Activated T-cell treated with anti-CD3 and anti-CD28 coated beads, Interleukin-2, amount 50 U/mL, for 48 hours (primary cell): Measurements from ENCODE around the gene ZNRF3.
"Not testable (repeated sequence)": the region's sequence is repeated elsewhere in the genome, so short reads cannot be mapped to it uniquely, and the experiment has no call there.

Experiments used
- DNase-seq, 2 experiments: peaks; one replicate each; pipeline ENCODE4 v3.0.0-alpha.2; 2020

The ZNRF3 gene

GRCh38 chr22:29016067-29016938 lies 132.9 kb downstream of the ZNRF3 start:
- DNase-seq = no peak

GRCh38 chr22:29018293-29019189 lies 135.2 kb downstream of the ZNRF3 start:
- DNase-seq = no peak

GRCh38 chr22:29022101-29022817 lies 138.9 kb downstream of the ZNRF3 start:
- DNase-seq = no peak

GRCh38 chr22:29023172-29023796 lies 139.9 kb downstream of the ZNRF3 start:
- DNase-seq = no peak

- DNase-seq = no peak
Measured at GRCh38 chr22:29026579-29026978, 143.2 kb downstream of the ZNRF3 start.

- no peak for DNase-seq
Measured at GRCh38 chr22:29028468-29028867, 145.1 kb downstream of the ZNRF3 start.

- no peak for DNase-seq
Measured at GRCh38 chr22:29029202-29030000, 146.0 kb downstream of the ZNRF3 start.

GRCh38 chr22:29030016-29030617 lies 146.7 kb downstream of the ZNRF3 start:
- no peak for DNase-seq

- no peak for DNase-seq
Measured at GRCh38 chr22:29030618-29031226, 147.3 kb downstream of the ZNRF3 start.

- no peak for DNase-seq
Measured at GRCh38 chr22:29031227-29032011, 148.0 kb downstream of the ZNRF3 start.

GRCh38 chr22:29032014-29032475 lies 148.7 kb downstream of the ZNRF3 start:
- DNase-seq = no peak

GRCh38 chr22:29032584-29032983 lies 149.2 kb downstream of the ZNRF3 start:
- DNase-seq = no peak

- no peak for DNase-seq
Measured at GRCh38 chr22:29037340-29037932, 154.1 kb downstream of the ZNRF3 start.

GRCh38 chr22:29039148-29039547 lies 155.8 kb downstream of the ZNRF3 start:
- no peak for DNase-seq

- not testable (repeated sequence) for DNase-seq
Measured at GRCh38 chr22:29039684-29040083, 156.3 kb downstream of the ZNRF3 start.

- peak; percentile 53 to 59 for DNase-seq
Measured at GRCh38 chr22:29040385-29041275, 157.3 kb downstream of the ZNRF3 start.

GRCh38 chr22:29041408-29041807 lies 158.0 kb downstream of the ZNRF3 start:
- no peak for DNase-seq

- DNase-seq = no peak
Measured at GRCh38 chr22:29043906-29044575, 160.7 kb downstream of the ZNRF3 start.
